ENCODE results near the gene USP20.
A peak's percentile ranks its signal among the peaks of the same experiment; 100 is the strongest.

The USP20 gene

DNA sequence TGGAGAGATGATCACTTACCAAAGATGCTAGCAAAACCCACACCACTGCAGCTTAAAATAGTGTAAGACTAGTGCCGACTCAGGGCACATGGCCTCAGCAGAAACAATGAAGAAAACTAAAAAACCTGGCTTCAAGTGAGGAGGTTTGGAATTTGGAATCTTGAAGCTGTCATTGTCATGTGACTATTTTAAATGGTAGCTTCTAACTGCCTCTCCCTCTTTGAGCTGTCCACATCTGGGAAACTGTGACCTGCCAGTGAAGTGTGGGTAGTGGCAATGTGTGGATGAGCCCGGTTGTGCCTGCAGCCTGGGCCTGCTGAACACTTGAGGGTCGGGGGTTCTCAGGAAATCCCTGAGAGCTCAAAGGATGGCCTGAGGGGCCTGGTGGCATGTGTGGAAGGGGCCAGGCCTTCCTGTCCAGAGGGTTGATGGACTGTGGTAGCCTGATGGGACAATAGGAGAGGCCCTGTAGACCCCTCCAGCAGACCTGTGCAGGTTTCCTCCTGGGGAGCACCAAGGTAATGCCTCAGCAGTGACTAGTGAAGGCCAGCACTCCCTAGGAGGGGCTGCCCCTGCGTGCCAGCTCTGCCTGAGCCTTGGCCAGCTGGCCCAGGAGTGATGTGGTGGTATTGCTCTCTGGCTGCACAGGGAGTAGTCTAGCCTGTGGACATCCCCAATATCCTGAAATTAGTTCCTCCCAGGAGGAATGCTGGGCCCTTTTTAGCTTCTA is 13.6 kb downstream of the USP20 start:
- ChIA-PET CTCF (interaction anchor here (0.5 to 1.9 kb wide), 4 partner anchors 11 to 834 kb away, joined by 3 to 5 read pairs (median 3); no protein-coding TSS in a partner anchor), POLR2A (no interaction called here)
- no peak overlapping the region for H3K4me3 ChIP-seq (ENCODE audit: low read depth, low read length)
- no peak for DNase-seq (ENCODE audit: low read depth, low spot score)
- TF ChIP-seq CTCF (IDR thresholded peaks at IDR 0.05; ENCODE audit: insufficient read depth, low read length, missing control alignments): no peak

DNA sequence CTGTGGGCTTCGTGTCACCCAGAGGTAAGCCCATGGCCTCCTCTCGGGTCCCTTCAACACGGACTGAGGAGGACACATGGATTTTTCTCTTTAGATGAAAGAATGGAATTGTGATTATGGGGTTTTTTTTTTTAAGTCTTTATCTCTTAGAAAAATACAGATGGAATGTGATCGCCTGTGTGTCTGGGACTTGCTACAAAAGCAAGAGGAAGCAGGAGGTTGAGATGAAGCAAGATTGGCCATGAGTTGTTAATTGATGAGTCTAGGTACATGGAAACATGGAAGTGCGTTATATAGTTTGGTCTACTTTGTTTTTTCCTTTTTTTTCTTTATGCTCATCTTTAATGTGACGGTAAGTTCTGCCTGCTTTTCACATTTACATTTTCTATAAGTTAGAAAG is 14.6 kb downstream of the USP20 start:
- H3K4me3 ChIP-seq (ENCODE audit: low read depth, low read length): no peak overlapping the region

GRCh38 chr9:129850821-129851550 is 15.7 kb downstream of the USP20 start:
- TF ChIP-seq CTCF (IDR thresholded peaks at IDR 0.05; ENCODE audit: insufficient read depth, low read length, missing control alignments): no peak
- H3K4me3 ChIP-seq (ENCODE audit: low read depth, low read length): no peak overlapping the region
- peak; percentile 10 for DNase-seq (ENCODE audit: low read depth, low spot score)
- ChIA-PET POLR2A (interaction anchor here (1.0 kb wide), 1 partner anchor 12 kb away, joined by 3 read pairs; no protein-coding TSS in a partner anchor), CTCF (interaction anchor here (1.0 kb wide), 1 partner anchor 10 kb away, joined by 3 read pairs; no protein-coding TSS in a partner anchor)

More for the DNA sequence above, 14.6 kb downstream of the USP20 start:
- TF ChIP-seq CTCF (IDR thresholded peaks at IDR 0.05; ENCODE audit: insufficient read depth, low read length, missing control alignments): no peak
- no peak for DNase-seq (ENCODE audit: low read depth, low spot score)
- ChIA-PET CTCF (interaction anchor here (1.9 kb wide), 1 partner anchor 10 kb away, joined by 5 read pairs; no protein-coding TSS in a partner anchor), POLR2A (no interaction called here)

- no peak for DNase-seq (ENCODE audit: low read depth, low spot score)
- ChIA-PET CTCF (interaction anchor here (1.0 kb wide), 1 partner anchor 10 kb away, joined by 3 read pairs; no protein-coding TSS in a partner anchor), POLR2A (interaction anchor here (1.0 kb wide), 1 partner anchor 13 kb away, joined by 3 read pairs; no protein-coding TSS in a partner anchor)
- no peak overlapping the region for H3K4me3 ChIP-seq (ENCODE audit: low read depth, low read length)
- no peak for TF ChIP-seq CTCF (IDR thresholded peaks at IDR 0.05; ENCODE audit: insufficient read depth, low read length, missing control alignments)
Observed at GRCh38 chr9:129851821-129852220, 16.6 kb downstream of the USP20 start.

GRCh38 chr9:129852579-129852978 is 17.3 kb downstream of the USP20 start:
- no peak for DNase-seq (ENCODE audit: low read depth, low spot score)
- CTCF ChIA-PET: no interaction called here
- TF ChIP-seq CTCF (IDR thresholded peaks at IDR 0.05; ENCODE audit: insufficient read depth, low read length, missing control alignments): no peak
- POLR2A ChIA-PET: no interaction called here
- H3K4me3 ChIP-seq (ENCODE audit: low read depth, low read length): no peak overlapping the region

DNA sequence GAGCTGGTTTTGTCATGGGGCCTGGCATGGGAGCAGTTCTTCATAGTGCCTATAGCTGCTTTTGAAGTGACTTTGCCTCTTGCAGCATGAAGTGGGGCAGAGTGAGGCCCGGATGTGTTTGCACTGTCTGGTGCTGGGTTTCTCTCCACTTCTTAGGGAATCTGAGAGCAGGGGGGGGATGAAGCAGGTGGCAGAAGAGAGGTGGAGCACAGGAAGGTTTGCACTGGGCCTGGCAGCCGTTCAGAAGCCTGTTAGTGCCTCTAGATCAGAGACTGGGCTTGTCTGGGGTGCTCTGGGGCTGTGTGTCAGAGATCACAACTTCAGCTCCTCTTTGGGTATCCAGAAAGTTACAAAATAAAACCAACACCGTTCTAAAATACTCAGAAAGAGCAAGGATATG is 18.4 kb downstream of the USP20 start:
- ChIA-PET POLR2A (no interaction called here), CTCF (no interaction called here)
- DNase-seq (ENCODE audit: low read depth, low spot score): no peak
- no peak for TF ChIP-seq CTCF (IDR thresholded peaks at IDR 0.05; ENCODE audit: insufficient read depth, low read length, missing control alignments)
- H3K4me3 ChIP-seq (ENCODE audit: low read depth, low read length): no peak overlapping the region
